H1 (cell line): Measurements from ENCODE around the gene SLC22A3. TPM values are rescaled to one million over a fixed set of nuclear protein-coding genes. Genes with fewer than 3 reads are reported as not detected.

ENCODE experiments used
- CBX5 ChIP-seq: fragments of 300-800, 300-1000 bp; sonication (generic); IDR thresholded peaks from 2 replicates; pipeline ENCODE4 v1.7.1; 2016; ENCODE audit warnings: antibody characterized with exemption, low read length, low read depth
- CBX8 ChIP-seq: fragments of 300-800, 300-1000 bp; sonication (generic); IDR thresholded peaks from 2 replicates; pipeline ENCODE4 v1.7.1; 2016; ENCODE audit warnings: low read depth, low read length, borderline replicate concordance
- CREB1 ChIP-seq: IDR thresholded peaks from 2 replicates; pipeline ENCODE4 v1.6.1; 2012; ENCODE audit warnings: inconsistent platforms
- FOSL1 ChIP-seq: IDR thresholded peaks from 2 replicates; pipeline ENCODE4 v1.6.1; 2011; ENCODE audit warnings: mild to moderate bottlenecking, low read depth, low read length, moderate library complexity; ENCODE audit not compliant: insufficient read depth
- GABPA ChIP-seq: IDR thresholded peaks from 2 replicates; pipeline ENCODE4 v1.6.1; 2011; ENCODE audit warnings: mild to moderate bottlenecking, low read length, moderate library complexity, borderline replicate concordance; ENCODE audit not compliant: insufficient read depth
- JUND ChIP-seq: IDR thresholded peaks from 2 replicates; pipeline ENCODE4 v1.6.1; 2011; ENCODE audit warnings: mild to moderate bottlenecking, improper control_type of control experiment, low read length
- POU5F1 ChIP-seq: IDR thresholded peaks from 2 replicates; pipeline ENCODE4 v1.6.1; 2011; ENCODE audit warnings: low read depth, mild to moderate bottlenecking, low read length, moderate library complexity
- RBBP5 ChIP-seq: IDR thresholded peaks from 2 replicates; pipeline ENCODE4 v1.7.1; 2012; ENCODE audit warnings: low read depth, mild to moderate bottlenecking, inconsistent platforms, low read length, moderate library complexity, borderline replicate concordance
- RXRA ChIP-seq: IDR thresholded peaks from 2 replicates; pipeline ENCODE4 v1.6.1; 2011; ENCODE audit warnings: low read depth, mild to moderate bottlenecking, low read length, moderate library complexity; ENCODE audit not compliant: insufficient read depth
- SAP30 ChIP-seq: fragments of 300-600 bp; sonication (generic); IDR thresholded peaks from 2 replicates; pipeline ENCODE4 v1.7.1; 2012; ENCODE audit warnings: low read length, moderate library complexity, mild to moderate bottlenecking, inconsistent platforms; ENCODE audit not compliant: insufficient read depth, insufficient replicate concordance
- SIN3A ChIP-seq, 2 experiments: IDR thresholded peaks in 1 of 2; conservative IDR thresholded peaks in 1 of 2; 2 replicates each; pipeline ENCODE4 v1.6.1; 2011 to 2012; ENCODE audit warnings: low read length in 2 of 2, improper control_type of control experiment in 1 of 2, low read depth in 1 of 2, mild to moderate bottlenecking in 1 of 2
- TBP ChIP-seq: IDR thresholded peaks from 2 replicates; pipeline ENCODE4 v1.6.1; 2011; ENCODE audit warnings: low read depth, low read length, improper control_type of control experiment
- polyA plus RNA-seq, 7 experiments: library from polyadenylated mRNA; depleted of rRNA in 3 of 7; stranded (reverse) in 5 of 7; unstranded in 2 of 7; fragments of >200 nt in 5 of 7; fragments of 200-250 nt in 2 of 7; gene quantifications; 1 replicate in 5 of 7; 2 replicates in 1 of 7; 4 replicates in 1 of 7; pipeline versions ENCODE4 v1.2.1 to v1.2.3, GENCODE V29; 2011 to 2013; ENCODE audit warnings: missing spikeins in 2 of 7, mixed read lengths in 2 of 7
- total RNA-seq: library from RNA; stranded (reverse); fragmentation: NEBNext Ultra II Directional; extraction: Animal tissue kit (Norgen Biotek cat#: 25700); gene quantifications from 2 replicates; pipeline ENCODE4 v1.2.1, GENCODE V29; 2021

The SLC22A3 gene
- total and polyA plus RNA-seq, 2 of the 8 experiments (the other 6 are each of a cell fraction or from before 2014, with no cell fraction given), result 1.0 to 2.9 TPM

DNA sequence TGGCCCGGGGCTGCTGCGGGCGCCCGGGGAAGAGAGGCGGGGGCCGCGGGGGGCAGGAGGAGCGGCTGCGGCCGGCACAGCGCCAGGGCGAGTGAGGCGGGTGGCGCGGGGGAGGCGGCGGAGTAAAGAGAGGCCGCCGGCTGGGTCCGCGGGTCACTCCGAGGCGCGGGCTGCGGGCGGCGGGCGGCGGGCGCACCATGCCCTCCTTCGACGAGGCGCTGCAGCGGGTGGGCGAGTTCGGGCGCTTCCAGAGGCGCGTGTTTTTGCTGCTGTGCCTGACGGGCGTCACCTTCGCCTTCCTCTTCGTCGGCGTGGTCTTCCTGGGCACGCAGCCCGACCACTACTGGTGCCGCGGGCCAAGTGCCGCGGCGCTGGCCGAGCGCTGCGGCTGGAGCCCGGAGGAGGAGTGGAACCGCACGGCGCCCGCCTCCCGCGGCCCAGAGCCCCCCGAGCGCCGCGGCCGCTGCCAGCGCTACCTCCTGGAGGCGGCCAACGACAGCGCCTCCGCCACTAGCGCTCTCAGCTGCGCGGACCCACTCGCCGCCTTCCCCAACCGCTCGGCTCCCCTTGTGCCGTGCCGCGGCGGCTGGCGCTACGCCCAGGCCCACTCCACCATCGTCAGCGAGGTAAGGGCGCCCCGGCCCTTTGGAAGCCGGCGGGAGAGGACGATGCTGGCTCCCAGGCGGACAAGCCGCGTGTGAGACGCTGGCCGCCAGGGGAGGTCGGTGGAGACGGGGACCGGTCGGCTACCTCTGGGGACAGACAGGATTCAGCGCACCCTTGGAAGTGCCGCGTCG lies at the start of gene SLC22A3 (continued):
- TF ChIP-seq FOSL1 (no peak), RBBP5 (0 out of 2 replicates have a peak, but pooled peaks have one; percentile 75), SIN3A (conservative IDR thresholded peaks at IDR 0.05 in 1 of 2, IDR thresholded peaks at IDR 0.05 in 1 of 2; ENCODE audit: low read depth in 1 of 2, low read length in 2 of 2) (0 out of 4 replicates have a peak, but pooled peaks of 1 of the 2 experiments have one; percentile 28), TBP (peak; percentile 30; the same call in 1 of the 2 replicates), GABPA (peak; percentile 17; the same call in 1 of the 2 replicates), JUND (no peak), RXRA (no peak), SAP30 (no peak), CBX5 (no peak), POU5F1 (no peak), CREB1 (no peak), CBX8 (no peak)
